HepG2 (cell line): ENCODE results near the gene SLC16A3. TPM values are rescaled to one million over a fixed set of nuclear protein-coding genes. Genes with fewer than 3 reads are reported as not detected.
A peak's percentile ranks its signal among the peaks of the same experiment; 100 is the strongest.

Experiments
- AKAP8 ChIP-seq: sonication (generic); formaldehyde crosslinking; IDR thresholded peaks from 2 replicates; pipeline ENCODE4 v1.5.1; 2020; ENCODE audit warnings: mild to moderate bottlenecking, missing genetic modification reagents
- CBFB ChIP-seq: sonication (generic); formaldehyde crosslinking; IDR thresholded peaks from 2 replicates; pipeline ENCODE4 v1.4.0; 2020; ENCODE audit warnings: missing genetic modification reagents
- DMAP1 ChIP-seq: IDR thresholded peaks from 2 replicates; pipeline ENCODE4 v1.6.1; 2016
- DNMT3B ChIP-seq: conservative IDR thresholded peaks from 2 replicates; pipeline ENCODE4 v1.6.1; 2016; ENCODE audit warnings: missing biosample characterization, control low read depth
- HNRNPH1 ChIP-seq: fragments of 200-400 bp; formaldehyde crosslinking; optimal IDR thresholded peaks from 2 replicates; pipeline ENCODE3; 2017; ENCODE audit warnings: mild to moderate bottlenecking, low read depth, low read length
- MAZ ChIP-seq, 2 experiments: sonication (generic) in 1 of 2; formaldehyde crosslinking in 1 of 2; IDR thresholded peaks; 2 replicates each; pipeline versions ENCODE4 v1.5.0 to v1.6.1; 2012 to 2020; ENCODE audit warnings: low read depth in 2 of 2, mild to moderate bottlenecking in 2 of 2, borderline replicate concordance in 1 of 2, improper control_type of control experiment in 1 of 2, low read length in 1 of 2, missing genetic modification reagents in 1 of 2, moderate library complexity in 1 of 2
- MXI1 ChIP-seq: IDR thresholded peaks from 3 replicates; pipeline ENCODE4 v1.6.1; 2012; ENCODE audit warnings: low read depth, low read length, inconsistent platforms, borderline replicate concordance
- NFE2L1 ChIP-seq: sonication (generic); formaldehyde crosslinking; IDR thresholded peaks from 2 replicates; pipeline ENCODE4 v1.4.0; 2020; ENCODE audit warnings: missing genetic modification reagents, mild to moderate bottlenecking, borderline replicate concordance
- SMC3 ChIP-seq: IDR thresholded peaks from 2 replicates; pipeline ENCODE4 v1.6.1; 2011; ENCODE audit warnings: low read length, improper control_type of control experiment
- TOPORS ChIP-seq: sonication (generic); formaldehyde crosslinking; IDR thresholded peaks from 2 replicates; pipeline ENCODE4 v1.8.0; 2023; ENCODE audit warnings: mild to moderate bottlenecking, missing genetic modification reagents
- ZBTB1 ChIP-seq: sonication (generic); formaldehyde crosslinking; IDR thresholded peaks from 2 replicates; pipeline ENCODE4 v1.4.0; 2020; ENCODE audit warnings: missing genetic modification reagents, borderline replicate concordance
- ZFP82 ChIP-seq: sonication (generic); formaldehyde crosslinking; IDR thresholded peaks from 2 replicates; pipeline ENCODE4 v1.5.1; 2020; ENCODE audit warnings: mild to moderate bottlenecking, missing genetic modification reagents, borderline replicate concordance
- ZKSCAN1 ChIP-seq: fragments of 150-350 bp; IDR thresholded peaks from 2 replicates; pipeline ENCODE4 v1.6.1; 2014; ENCODE audit warnings: low read length
- ZMYM3 ChIP-seq: sonication (generic); formaldehyde crosslinking; IDR thresholded peaks from 2 replicates; pipeline ENCODE4 v1.5.1; 2020; ENCODE audit warnings: mild to moderate bottlenecking, missing genetic modification reagents
- ZNF10 ChIP-seq: sonication (generic); formaldehyde crosslinking; IDR thresholded peaks from 2 replicates; pipeline ENCODE4 v1.4.0; 2020; ENCODE audit warnings: mild to moderate bottlenecking, low read depth, missing genetic modification reagents, borderline replicate concordance
- ZNF230 ChIP-seq: sonication (generic); formaldehyde crosslinking; IDR thresholded peaks from 2 replicates; pipeline ENCODE4 v1.4.0; 2020; ENCODE audit warnings: mild to moderate bottlenecking, missing genetic modification reagents
- ZNF383 ChIP-seq: sonication (generic); formaldehyde crosslinking; IDR thresholded peaks from 2 replicates; pipeline ENCODE4 v1.4.0; 2020; ENCODE audit warnings: missing genetic modification reagents, mild to moderate bottlenecking, borderline replicate concordance
- ZNF605 ChIP-seq: sonication (generic); formaldehyde crosslinking; IDR thresholded peaks from 2 replicates; pipeline ENCODE4 v1.8.0; 2022; ENCODE audit warnings: mild to moderate bottlenecking, missing genetic modification reagents
- ZNF776 ChIP-seq: sonication (generic); formaldehyde crosslinking; IDR thresholded peaks from 2 replicates; pipeline ENCODE4 v1.4.0; 2020; ENCODE audit warnings: mild to moderate bottlenecking, missing genetic modification reagents
- ZNF883 ChIP-seq: sonication (generic); formaldehyde crosslinking; IDR thresholded peaks from 2 replicates; pipeline ENCODE4 v1.5.1; 2020; ENCODE audit warnings: mild to moderate bottlenecking, missing genetic modification reagents; ENCODE audit errors: not compliant biosample characterization
- polyA plus RNA-seq, 8 experiments: library from polyadenylated mRNA; depleted of rRNA in 3 of 8; stranded (reverse) in 7 of 8; unstranded in 1 of 8; fragments of >200 nt; fragmentation: Illumina TruSeq in 4 of 8; extraction: Trizol in 4 of 8; gene quantifications; 2 replicates each; pipeline versions ENCODE4 v1.2.1 to v1.2.3, GENCODE V29; 2011 to 2016; ENCODE audit warnings: low read depth in 4 of 8, missing spikeins in 1 of 8, mixed read lengths in 1 of 8; ENCODE audit not compliant: insufficient read depth in 1 of 8
- total RNA-seq, 5 experiments: library from RNA; depleted of rRNA; stranded (reverse); fragments of >200 nt; fragmentation: Illumina TruSeq; extraction: Trizol; gene quantifications; 2 replicates each; pipeline ENCODE4 v1.2.3, GENCODE V29; 2016; ENCODE audit warnings: low read depth in 1 of 5
- TF ChIP-seq, protein P1 (sequence below): sonication (generic); formaldehyde crosslinking; IDR thresholded peaks from 2 replicates; pipeline ENCODE4 v1.4.0; 2020; ENCODE audit warnings: missing genetic modification reagents
- TF ChIP-seq, protein P2 (sequence below): sonication (generic); formaldehyde crosslinking; IDR thresholded peaks from 2 replicates; pipeline ENCODE4 v1.4.0; 2020; ENCODE audit warnings: missing genetic modification reagents, mild to moderate bottlenecking, borderline replicate concordance

The SLC16A3 gene
- total and polyA plus RNA-seq, 2 of the 13 experiments (the other 11 are each of a cell fraction or from before 2014, with no cell fraction given), result 242 to 349 TPM

- TF ChIP-seq MAZ (IDR thresholded peaks at IDR 0.05; ENCODE audit: borderline replicate concordance, low read depth, low read length), result peak; percentile 56; the same call in 1 of the 2 replicates
- TF ChIP-seq MAZ (CRISPR knock-in tag; IDR thresholded peaks at IDR 0.05; ENCODE audit: low read depth), result 0 out of 2 replicates have a peak, but pooled peaks have one; percentile 20
- TF ChIP-seq TOPORS (CRISPR knock-in tag), result no peak
- TF ChIP-seq AKAP8 (CRISPR knock-in tag), result peak; percentile 90; the same call in 1 of the 2 replicates
- no peak for TF ChIP-seq SMC3
- TF ChIP-seq ZNF230, result no peak; the same call in 1 of the 2 replicates
- TF ChIP-seq, protein P1, sequence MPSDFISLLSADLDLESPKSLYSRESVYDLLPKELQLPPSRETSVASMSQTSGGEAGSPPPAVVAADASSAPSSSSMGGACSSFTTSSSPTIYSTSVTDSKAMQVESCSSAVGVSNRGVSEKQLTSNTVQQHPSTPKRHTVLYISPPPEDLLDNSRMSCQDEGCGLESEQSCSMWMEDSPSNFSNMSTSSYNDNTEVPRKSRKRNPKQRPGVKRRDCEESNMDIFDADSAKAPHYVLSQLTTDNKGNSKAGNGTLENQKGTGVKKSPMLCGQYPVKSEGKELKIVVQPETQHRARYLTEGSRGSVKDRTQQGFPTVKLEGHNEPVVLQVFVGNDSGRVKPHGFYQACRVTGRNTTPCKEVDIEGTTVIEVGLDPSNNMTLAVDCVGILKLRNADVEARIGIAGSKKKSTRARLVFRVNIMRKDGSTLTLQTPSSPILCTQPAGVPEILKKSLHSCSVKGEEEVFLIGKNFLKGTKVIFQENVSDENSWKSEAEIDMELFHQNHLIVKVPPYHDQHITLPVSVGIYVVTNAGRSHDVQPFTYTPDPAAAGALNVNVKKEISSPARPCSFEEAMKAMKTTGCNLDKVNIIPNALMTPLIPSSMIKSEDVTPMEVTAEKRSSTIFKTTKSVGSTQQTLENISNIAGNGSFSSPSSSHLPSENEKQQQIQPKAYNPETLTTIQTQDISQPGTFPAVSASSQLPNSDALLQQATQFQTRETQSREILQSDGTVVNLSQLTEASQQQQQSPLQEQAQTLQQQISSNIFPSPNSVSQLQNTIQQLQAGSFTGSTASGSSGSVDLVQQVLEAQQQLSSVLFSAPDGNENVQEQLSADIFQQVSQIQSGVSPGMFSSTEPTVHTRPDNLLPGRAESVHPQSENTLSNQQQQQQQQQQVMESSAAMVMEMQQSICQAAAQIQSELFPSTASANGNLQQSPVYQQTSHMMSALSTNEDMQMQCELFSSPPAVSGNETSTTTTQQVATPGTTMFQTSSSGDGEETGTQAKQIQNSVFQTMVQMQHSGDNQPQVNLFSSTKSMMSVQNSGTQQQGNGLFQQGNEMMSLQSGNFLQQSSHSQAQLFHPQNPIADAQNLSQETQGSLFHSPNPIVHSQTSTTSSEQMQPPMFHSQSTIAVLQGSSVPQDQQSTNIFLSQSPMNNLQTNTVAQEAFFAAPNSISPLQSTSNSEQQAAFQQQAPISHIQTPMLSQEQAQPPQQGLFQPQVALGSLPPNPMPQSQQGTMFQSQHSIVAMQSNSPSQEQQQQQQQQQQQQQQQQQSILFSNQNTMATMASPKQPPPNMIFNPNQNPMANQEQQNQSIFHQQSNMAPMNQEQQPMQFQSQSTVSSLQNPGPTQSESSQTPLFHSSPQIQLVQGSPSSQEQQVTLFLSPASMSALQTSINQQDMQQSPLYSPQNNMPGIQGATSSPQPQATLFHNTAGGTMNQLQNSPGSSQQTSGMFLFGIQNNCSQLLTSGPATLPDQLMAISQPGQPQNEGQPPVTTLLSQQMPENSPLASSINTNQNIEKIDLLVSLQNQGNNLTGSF, result peak; percentile 85
- peak; percentile 99 for TF ChIP-seq NFE2L1
- no peak for TF ChIP-seq ZNF883 (CRISPR knock-in tag)
- TF ChIP-seq DMAP1 (CRISPR knock-in tag), result peak; percentile 83
- 0 out of 2 replicates have a peak, but pooled peaks have one; percentile 15 for TF ChIP-seq ZBTB1 (CRISPR knock-in tag)
- TF ChIP-seq ZMYM3 (CRISPR knock-in tag), result no peak
- TF ChIP-seq ZKSCAN1, result no peak
- no peak for TF ChIP-seq ZNF605 (CRISPR knock-in tag)
- peak; percentile 54; the same call in 1 of the 3 replicates for TF ChIP-seq MXI1
- TF ChIP-seq ZNF10 (CRISPR knock-in tag), result no peak
- TF ChIP-seq ZFP82 (CRISPR knock-in tag), result no peak
- TF ChIP-seq DNMT3B (CRISPR knock-in tag), result peak; percentile 92; the same call in 1 of the 2 replicates
- 0 out of 2 replicates have a peak, but pooled peaks have one; percentile 30 for TF ChIP-seq CBFB
- TF ChIP-seq, protein P2, sequence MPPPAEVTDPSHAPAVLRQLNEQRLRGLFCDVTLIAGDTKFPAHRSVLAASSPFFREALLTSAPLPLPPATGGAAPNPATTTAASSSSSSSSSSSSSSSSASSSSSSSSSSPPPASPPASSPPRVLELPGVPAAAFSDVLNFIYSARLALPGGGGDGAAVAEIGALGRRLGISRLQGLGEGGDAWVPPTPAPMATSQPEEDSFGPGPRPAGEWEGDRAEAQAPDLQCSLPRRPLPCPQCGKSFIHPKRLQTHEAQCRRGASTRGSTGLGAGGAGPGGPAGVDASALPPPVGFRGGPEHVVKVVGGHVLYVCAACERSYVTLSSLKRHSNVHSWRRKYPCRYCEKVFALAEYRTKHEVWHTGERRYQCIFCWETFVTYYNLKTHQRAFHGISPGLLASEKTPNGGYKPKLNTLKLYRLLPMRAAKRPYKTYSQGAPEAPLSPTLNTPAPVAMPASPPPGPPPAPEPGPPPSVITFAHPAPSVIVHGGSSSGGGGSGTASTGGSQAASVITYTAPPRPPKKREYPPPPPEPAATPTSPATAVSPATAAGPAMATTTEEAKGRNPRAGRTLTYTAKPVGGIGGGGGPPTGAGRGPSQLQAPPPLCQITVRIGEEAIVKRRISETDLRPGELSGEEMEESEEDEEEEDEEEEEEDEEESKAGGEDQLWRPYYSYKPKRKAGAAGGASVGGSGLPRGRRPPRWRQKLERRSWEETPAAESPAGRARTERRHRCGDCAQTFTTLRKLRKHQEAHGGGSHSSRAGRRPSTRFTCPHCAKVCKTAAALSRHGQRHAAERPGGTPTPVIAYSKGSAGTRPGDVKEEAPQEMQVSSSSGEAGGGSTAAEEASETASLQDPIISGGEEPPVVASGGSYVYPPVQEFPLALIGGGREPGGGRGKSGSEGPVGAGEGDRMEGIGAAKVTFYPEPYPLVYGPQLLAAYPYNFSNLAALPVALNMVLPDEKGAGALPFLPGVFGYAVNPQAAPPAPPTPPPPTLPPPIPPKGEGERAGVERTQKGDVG (CRISPR knock-in tag), result no peak
- no peak for TF ChIP-seq ZNF383 (CRISPR knock-in tag)
- no peak for TF ChIP-seq HNRNPH1
- TF ChIP-seq ZNF776, result no peak; the same call in 1 of the 2 replicates
Measured at GRCh38 chr17:82217530-82218204, 11.2 kb upstream of the SLC16A3 start (continued).
